Neural cell (in vitro differentiated cells): Measurements from ENCODE around the gene ADIPOR2.

Experiments used
- EP300 ChIP-seq: fragments of 450-650 bp; conservative IDR thresholded peaks from 2 replicates; pipeline ENCODE4 v1.6.1; 2014; ENCODE audit warnings: antibody characterized with exemption, mild to moderate bottlenecking, moderate library complexity; ENCODE audit not compliant: poor library complexity, severe bottlenecking
- EZH2 ChIP-seq: fragments of 200-600, 300-800 bp; shearing (Covaris generic), sonication (generic); IDR thresholded peaks from 2 replicates; pipeline ENCODE4 v1.6.1; 2014; ENCODE audit warnings: antibody characterized with exemption, low read length, borderline replicate concordance, mild to moderate bottlenecking; ENCODE audit not compliant: insufficient read depth, poor library complexity, severe bottlenecking
- POLR2AphosphoS5 ChIP-seq: IDR thresholded peaks from 2 replicates; pipeline ENCODE4 v1.6.1; 2012
- RAD21 ChIP-seq: fragments of 450-650 bp; conservative IDR thresholded peaks from 2 replicates; pipeline ENCODE4 v1.6.1; 2014; ENCODE audit warnings: antibody characterized with exemption, mild to moderate bottlenecking, moderate library complexity
- SMC3 ChIP-seq: fragments of 450-650 bp; conservative IDR thresholded peaks from 2 replicates; pipeline ENCODE4 v1.6.1; 2014; ENCODE audit warnings: antibody characterized with exemption, mild to moderate bottlenecking, moderate library complexity; ENCODE audit not compliant: poor library complexity
- TF ChIP-seq, protein P1 (sequence below): fragments of 450-650 bp; IDR thresholded peaks from 2 replicates; pipeline ENCODE4 v1.5.1; 2014; ENCODE audit warnings: antibody characterized with exemption, mild to moderate bottlenecking, moderate library complexity; ENCODE audit not compliant: poor library complexity, severe bottlenecking

DNA sequence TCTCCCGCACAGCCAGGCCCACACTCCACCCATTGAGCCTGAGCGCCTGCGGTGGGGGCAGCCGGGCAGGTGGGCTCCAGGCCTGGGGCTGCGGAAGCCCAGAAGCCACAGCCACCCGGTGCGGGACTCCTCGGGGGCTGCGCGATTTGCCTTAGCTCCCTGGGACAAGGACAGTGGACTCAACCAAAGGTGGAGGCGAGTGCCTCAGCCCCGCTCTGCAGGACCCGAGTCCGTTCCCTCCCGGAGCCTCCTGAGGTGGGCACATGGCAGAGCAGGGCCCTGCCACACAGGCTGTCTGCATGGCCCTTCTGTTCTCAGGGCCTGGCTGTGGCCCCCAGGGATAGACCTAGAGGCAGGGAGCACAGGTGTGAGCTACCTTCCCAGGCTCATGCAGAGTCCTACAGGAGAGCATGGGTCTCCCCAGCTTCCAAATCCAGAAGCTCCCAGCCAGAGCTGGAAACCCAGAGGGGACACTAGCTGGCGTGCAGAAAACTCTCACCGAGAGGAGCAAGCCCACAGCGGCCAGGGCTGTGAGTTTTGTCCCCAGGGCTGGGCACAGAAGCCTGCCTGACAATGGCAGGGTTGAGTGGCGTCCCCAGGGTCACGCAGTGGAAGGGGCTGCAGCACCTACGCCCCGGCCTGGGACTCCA is 107.2 kb downstream of the ADIPOR2 start:
- no peak for TF ChIP-seq EZH2
- no peak for TF ChIP-seq EP300
- no peak for TF ChIP-seq SMC3
- TF ChIP-seq, protein P1, sequence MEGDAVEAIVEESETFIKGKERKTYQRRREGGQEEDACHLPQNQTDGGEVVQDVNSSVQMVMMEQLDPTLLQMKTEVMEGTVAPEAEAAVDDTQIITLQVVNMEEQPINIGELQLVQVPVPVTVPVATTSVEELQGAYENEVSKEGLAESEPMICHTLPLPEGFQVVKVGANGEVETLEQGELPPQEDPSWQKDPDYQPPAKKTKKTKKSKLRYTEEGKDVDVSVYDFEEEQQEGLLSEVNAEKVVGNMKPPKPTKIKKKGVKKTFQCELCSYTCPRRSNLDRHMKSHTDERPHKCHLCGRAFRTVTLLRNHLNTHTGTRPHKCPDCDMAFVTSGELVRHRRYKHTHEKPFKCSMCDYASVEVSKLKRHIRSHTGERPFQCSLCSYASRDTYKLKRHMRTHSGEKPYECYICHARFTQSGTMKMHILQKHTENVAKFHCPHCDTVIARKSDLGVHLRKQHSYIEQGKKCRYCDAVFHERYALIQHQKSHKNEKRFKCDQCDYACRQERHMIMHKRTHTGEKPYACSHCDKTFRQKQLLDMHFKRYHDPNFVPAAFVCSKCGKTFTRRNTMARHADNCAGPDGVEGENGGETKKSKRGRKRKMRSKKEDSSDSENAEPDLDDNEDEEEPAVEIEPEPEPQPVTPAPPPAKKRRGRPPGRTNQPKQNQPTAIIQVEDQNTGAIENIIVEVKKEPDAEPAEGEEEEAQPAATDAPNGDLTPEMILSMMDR = no peak
- no peak for TF ChIP-seq POLR2AphosphoS5
- TF ChIP-seq RAD21 = no peak
